22Rv1 (cell line): Measurements from ENCODE around the gene EFNA3.

Source experiments
- ZFX ChIP-seq: fragments of 450-650 bp; IDR thresholded peaks from 2 replicates; pipeline ENCODE4 v1.6.1; 2017; ENCODE audit warnings: antibody characterized with exemption, borderline replicate concordance
- TF ChIP-seq, protein P1 (sequence below): fragments of 450-650 bp; IDR thresholded peaks from 2 replicates; pipeline ENCODE4 v1.5.1; 2017; ENCODE audit warnings: mild to moderate bottlenecking

DNA sequence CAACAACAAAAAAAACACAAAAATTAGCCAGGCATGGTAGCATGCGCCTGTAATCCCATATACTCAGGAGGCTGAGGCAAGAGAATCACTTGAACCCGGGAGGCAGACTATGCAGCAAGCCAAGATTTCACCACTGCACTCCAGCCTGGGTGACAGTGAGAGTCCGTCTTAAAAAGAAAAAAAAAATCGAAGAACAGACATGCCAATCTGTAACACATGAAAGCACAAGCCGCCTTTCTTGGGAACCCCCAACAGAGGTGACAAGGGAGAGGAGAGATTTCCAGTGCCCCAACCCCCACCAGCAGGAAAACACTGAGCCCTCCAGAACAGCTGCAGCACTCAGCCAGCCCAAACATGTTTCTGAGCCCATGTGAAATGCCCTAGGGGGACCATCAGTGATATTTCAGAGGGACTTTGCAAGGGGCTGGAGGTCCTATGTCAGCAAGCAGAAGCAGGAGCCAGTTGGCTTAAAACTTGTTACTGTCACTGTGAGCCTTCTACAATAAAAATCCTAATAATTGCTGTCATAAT, 34.9 kb downstream of the EFNA3 start:
- TF ChIP-seq, protein P1, sequence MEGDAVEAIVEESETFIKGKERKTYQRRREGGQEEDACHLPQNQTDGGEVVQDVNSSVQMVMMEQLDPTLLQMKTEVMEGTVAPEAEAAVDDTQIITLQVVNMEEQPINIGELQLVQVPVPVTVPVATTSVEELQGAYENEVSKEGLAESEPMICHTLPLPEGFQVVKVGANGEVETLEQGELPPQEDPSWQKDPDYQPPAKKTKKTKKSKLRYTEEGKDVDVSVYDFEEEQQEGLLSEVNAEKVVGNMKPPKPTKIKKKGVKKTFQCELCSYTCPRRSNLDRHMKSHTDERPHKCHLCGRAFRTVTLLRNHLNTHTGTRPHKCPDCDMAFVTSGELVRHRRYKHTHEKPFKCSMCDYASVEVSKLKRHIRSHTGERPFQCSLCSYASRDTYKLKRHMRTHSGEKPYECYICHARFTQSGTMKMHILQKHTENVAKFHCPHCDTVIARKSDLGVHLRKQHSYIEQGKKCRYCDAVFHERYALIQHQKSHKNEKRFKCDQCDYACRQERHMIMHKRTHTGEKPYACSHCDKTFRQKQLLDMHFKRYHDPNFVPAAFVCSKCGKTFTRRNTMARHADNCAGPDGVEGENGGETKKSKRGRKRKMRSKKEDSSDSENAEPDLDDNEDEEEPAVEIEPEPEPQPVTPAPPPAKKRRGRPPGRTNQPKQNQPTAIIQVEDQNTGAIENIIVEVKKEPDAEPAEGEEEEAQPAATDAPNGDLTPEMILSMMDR: no peak
- no peak for TF ChIP-seq ZFX
